H1 (cell line): ENCODE data around the gene AK5. TPM values are rescaled to one million over a fixed set of nuclear protein-coding genes. Genes with fewer than 3 reads are reported as not detected.

ENCODE experiments used
- CTCF ChIA-PET: fragments of 300-600 bp; sonication (Branson Sonifier 250); formaldehyde crosslinking; loops from one replicate; lab custom pipeline; 2021; ENCODE audit not compliant: partially characterized antibody; lab: Charles Lee
- POLR2A ChIA-PET: fragments of 300-600 bp; sonication (Branson Sonifier 250); formaldehyde crosslinking; loops from one replicate; lab custom pipeline; 2021; ENCODE audit warnings: inconsistent platforms; ENCODE audit not compliant: partially characterized antibody; lab: Charles Lee
- DNase-seq, 2 experiments: peaks; one replicate each; pipeline versions ENCODE4 v3.0.0 to v3.0.0-alpha.2; 2010 to 2022; ENCODE audit warnings: low spot score in 2 of 2, low read depth in 1 of 2, mixed read lengths in 1 of 2
- FAIRE-seq: peaks from 2 replicates; lab custom pipeline; 2011; peaks lifted over from hg19 to GRCh38; lab: Jason Lieb, UNC
- H2AFZ ChIP-seq: 2 replicates; pipeline ENCODE4 v1.8.1; 2012; ENCODE audit warnings: low read length, inconsistent platforms
- H2AK5ac ChIP-seq: 2 replicates; pipeline ENCODE4 v1.6.1; 2013; ENCODE audit warnings: low read depth, low read length
- H2BK120ac ChIP-seq: replicated peaks from 2 replicates; pipeline ENCODE3; 2013; ENCODE audit warnings: low read depth, low read length, inconsistent platforms
- H2BK12ac ChIP-seq: 2 replicates; pipeline ENCODE4 v1.6.1; 2013; ENCODE audit warnings: low read depth, low read length
- H2BK15ac ChIP-seq: 2 replicates; pipeline ENCODE4 v1.6.1; 2013; ENCODE audit warnings: low read length
- H2BK20ac ChIP-seq: 2 replicates; pipeline ENCODE4 v1.6.1; 2013; ENCODE audit warnings: low read length
- H2BK5ac ChIP-seq: 2 replicates; pipeline ENCODE4 v1.6.1; 2013; ENCODE audit warnings: low read depth, low read length
- H3K14ac ChIP-seq: 2 replicates; pipeline ENCODE4 v1.6.1; 2013; ENCODE audit warnings: inconsistent platforms; ENCODE audit not compliant: insufficient read length
- H3K18ac ChIP-seq: 2 replicates; pipeline ENCODE4 v1.6.1; 2013; ENCODE audit warnings: low read length; ENCODE audit errors: extremely low read depth
- H3K23ac ChIP-seq: 2 replicates; pipeline ENCODE4 v1.6.1; 2013; ENCODE audit warnings: inconsistent platforms; ENCODE audit not compliant: insufficient read length
- H3K23me2 ChIP-seq: 2 replicates; pipeline ENCODE4 v1.6.1; 2013; ENCODE audit warnings: low read depth, low read length
- H3K27ac ChIP-seq: 2 replicates; pipeline ENCODE4 v1.6.1; 2011; ENCODE audit warnings: low read depth, low read length, inconsistent platforms
- H3K27me3 ChIP-seq, 4 experiments: replicated peaks in 1 of 4; 1 replicate in 1 of 4; 2 replicates in 3 of 4; pipeline versions ENCODE4 v1.6.1 to v1.8.1; 2011 to 2013; ENCODE audit warnings: low read length in 3 of 4, mild to moderate bottlenecking in 3 of 4, inconsistent platforms in 2 of 4, mixed read lengths in 2 of 4, moderate library complexity in 1 of 4; ENCODE audit not compliant: control insufficient read depth in 3 of 4, insufficient read depth in 3 of 4; ENCODE audit errors: extremely low read depth in 1 of 4
- H3K36me3 ChIP-seq, 4 experiments: 2 replicates each; pipeline versions ENCODE4 v1.6.1 to v1.8.1; 2011 to 2013; ENCODE audit warnings: mild to moderate bottlenecking in 4 of 4, low read length in 3 of 4, moderate library complexity in 2 of 4, control low read depth in 1 of 4, inconsistent platforms in 1 of 4; ENCODE audit not compliant: insufficient read depth in 4 of 4, control insufficient read depth in 2 of 4
- H3K4ac ChIP-seq: replicated peaks from 2 replicates; pipeline ENCODE3; 2013; ENCODE audit warnings: low read length, low read depth, mixed read lengths, inconsistent platforms; ENCODE audit not compliant: insufficient read length
- H3K4me1 ChIP-seq, 4 experiments: replicated peaks in 1 of 4; 1 replicate in 1 of 4; 2 replicates in 3 of 4; pipeline versions ENCODE4 v1.6.1 to v1.8.1; 2011 to 2013; ENCODE audit warnings: low read length in 3 of 4, inconsistent platforms in 2 of 4, mixed read lengths in 1 of 4; ENCODE audit not compliant: insufficient read depth in 4 of 4, control insufficient read depth in 3 of 4
- H3K4me2 ChIP-seq, 2 experiments: 2 replicates each; pipeline versions ENCODE4 v1.6.1 to v1.8.1; 2011 to 2013; ENCODE audit warnings: low read depth in 2 of 2, low read length in 2 of 2, control low read depth in 1 of 2, inconsistent platforms in 1 of 2, mild to moderate bottlenecking in 1 of 2; ENCODE audit not compliant: insufficient read depth in 1 of 2
- H3K4me3 ChIP-seq, 4 experiments: fragments of 200-600, 300-600 bp in 1 of 4; sonication (generic), shearing (Covaris generic), sonication (Bioruptor Twin) in 1 of 4; 2 replicates each; pipeline versions ENCODE4 v1.5.1 to v1.8.1; 2011 to 2016; ENCODE audit warnings: low read length in 4 of 4, low read depth in 3 of 4, control low read depth in 2 of 4, inconsistent platforms in 2 of 4, mild to moderate bottlenecking in 2 of 4, mixed read lengths in 1 of 4, moderate library complexity in 1 of 4; ENCODE audit not compliant: insufficient read depth in 2 of 4; ENCODE audit errors: extremely low read depth in 1 of 4
- H3K56ac ChIP-seq: replicated peaks from 2 replicates; pipeline ENCODE3; 2013; ENCODE audit warnings: low read depth, mild to moderate bottlenecking, mixed read lengths, low read length, inconsistent platforms; ENCODE audit not compliant: insufficient read length
- H3K79me1 ChIP-seq: 2 replicates; pipeline ENCODE4 v1.6.1; 2013; ENCODE audit warnings: low read depth, low read length, control low read depth
- H3K79me2 ChIP-seq, 2 experiments: 2 replicates each; pipeline versions ENCODE4 v1.6.1 to v1.8.1; 2012 to 2013; ENCODE audit warnings: low read length in 2 of 2, mild to moderate bottlenecking in 2 of 2, inconsistent platforms in 1 of 2; ENCODE audit not compliant: insufficient read depth in 2 of 2, control insufficient read depth in 1 of 2
- H3K9ac ChIP-seq, 4 experiments: replicated peaks in 1 of 4; 1 replicate in 1 of 4; 2 replicates in 3 of 4; pipeline versions ENCODE4 v1.6.1 to v1.8.1; 2011 to 2013; ENCODE audit warnings: low read depth in 3 of 4, low read length in 3 of 4, control low read depth in 2 of 4, mild to moderate bottlenecking in 2 of 4, moderate library complexity in 2 of 4, inconsistent platforms in 1 of 4; ENCODE audit errors: extremely low read depth in 1 of 4
- H3K9me3 ChIP-seq, 2 experiments: 2 replicates each; pipeline versions ENCODE4 v1.6.1 to v1.8.1; 2012 to 2013; ENCODE audit warnings: mild to moderate bottlenecking in 2 of 2, moderate library complexity in 2 of 2, control low read depth in 1 of 2, inconsistent platforms in 1 of 2, low read depth in 1 of 2, low read length in 1 of 2, mixed read lengths in 1 of 2; ENCODE audit not compliant: insufficient read depth in 2 of 2
- H4K20me1 ChIP-seq, 2 experiments: replicated peaks in 1 of 2; 2 replicates each; pipeline versions ENCODE3 to v1.8.1; 2011 to 2013; ENCODE audit warnings: inconsistent platforms in 2 of 2, low read length in 2 of 2, mild to moderate bottlenecking in 1 of 2; ENCODE audit not compliant: insufficient read depth in 2 of 2, control insufficient read depth in 1 of 2
- H4K5ac ChIP-seq: 2 replicates; pipeline ENCODE4 v1.6.1; 2013; ENCODE audit warnings: low read length, low read depth, mixed read lengths, inconsistent platforms; ENCODE audit not compliant: insufficient read length
- H4K8ac ChIP-seq: 2 replicates; pipeline ENCODE4 v1.8.0; 2013; ENCODE audit warnings: mild to moderate bottlenecking, moderate library complexity, low read length, inconsistent platforms; ENCODE audit not compliant: insufficient read depth; ENCODE audit errors: extremely low read depth
- H4K91ac ChIP-seq: replicated peaks from 2 replicates; pipeline ENCODE3; 2013; ENCODE audit warnings: low read length, mixed read lengths, inconsistent platforms; ENCODE audit not compliant: insufficient read length
- BACH1 ChIP-seq: IDR thresholded peaks from 2 replicates; pipeline ENCODE4 v1.6.1; 2012; ENCODE audit warnings: low read length, improper control_type of control experiment
- CREB1 ChIP-seq: IDR thresholded peaks from 2 replicates; pipeline ENCODE4 v1.6.1; 2012; ENCODE audit warnings: inconsistent platforms
- EP300 ChIP-seq, 2 experiments: IDR thresholded peaks; 1 replicate in 1 of 2; 2 replicates in 1 of 2; pipeline ENCODE4 v1.6.1; 2011 to 2012; ENCODE audit warnings: low read depth in 2 of 2, low read length in 2 of 2, mild to moderate bottlenecking in 2 of 2, borderline replicate concordance in 1 of 2, inconsistent platforms in 1 of 2, moderate library complexity in 1 of 2
- POU5F1 ChIP-seq: IDR thresholded peaks from 2 replicates; pipeline ENCODE4 v1.6.1; 2011; ENCODE audit warnings: low read depth, mild to moderate bottlenecking, low read length, moderate library complexity
- SIN3A ChIP-seq, 2 experiments: IDR thresholded peaks in 1 of 2; conservative IDR thresholded peaks in 1 of 2; 2 replicates each; pipeline ENCODE4 v1.6.1; 2011 to 2012; ENCODE audit warnings: low read length in 2 of 2, improper control_type of control experiment in 1 of 2, low read depth in 1 of 2, mild to moderate bottlenecking in 1 of 2
- SP4 ChIP-seq: IDR thresholded peaks from 2 replicates; pipeline ENCODE4 v1.6.1; 2012; ENCODE audit warnings: low read length, inconsistent platforms
- WGBS, 2 experiments: shearing (Covaris generic) in 1 of 2; methylation state at CpG; one replicate each; pipeline versions ENCODE4 v1.1.6 to v1.1.7; 2013 to 2015; ENCODE audit warnings: low lambda C conversion rate in 2 of 2, mixed read lengths in 2 of 2, inconsistent platforms in 1 of 2, low coverage in 1 of 2, missing lambda C conversion rate in 1 of 2; ENCODE audit not compliant: insufficient replicate concordance in 2 of 2, insufficient coverage in 1 of 2, insufficient read length in 1 of 2; ENCODE audit errors: extremely low coverage in 1 of 2, missing lambda C conversion rate in 1 of 2; 5-methylcytosine and 5-hydroxymethylcytosine counted together
- polyA plus RNA-seq, 7 experiments: library from polyadenylated mRNA; depleted of rRNA in 3 of 7; stranded (reverse) in 5 of 7; unstranded in 2 of 7; fragments of >200 nt in 5 of 7; fragments of 200-250 nt in 2 of 7; gene quantifications; 1 replicate in 5 of 7; 2 replicates in 1 of 7; 4 replicates in 1 of 7; pipeline versions ENCODE4 v1.2.1 to v1.2.3, GENCODE V29; 2011 to 2013; ENCODE audit warnings: missing spikeins in 2 of 7, mixed read lengths in 2 of 7
- total RNA-seq: library from RNA; stranded (reverse); fragmentation: NEBNext Ultra II Directional; extraction: Animal tissue kit (Norgen Biotek cat#: 25700); gene quantifications from 2 replicates; pipeline ENCODE4 v1.2.1, GENCODE V29; 2021

Gene AK5
- total and polyA plus RNA-seq, 2 of the 8 experiments (the other 6 are each of a cell fraction or from before 2014, with no cell fraction given), result 2.0 to 7.1 TPM

- Histone ChIP-seq H3K18ac (no peak overlapping the region), H3K4me2 (no peak overlapping the region)
Measured at GRCh38 chr1:77438236-77438913, 156.6 kb downstream of the AK5 start.

More at GRCh38 chr1:77438236-77438913, 156.6 kb downstream of the AK5 start:
- Histone ChIP-seq H2AK5ac (no peak overlapping the region), H2BK5ac (no peak overlapping the region), H4K5ac (no peak overlapping the region), H3K56ac (no peak overlapping the region), H3K9ac (no peak overlapping the region), H3K4ac (no peak overlapping the region), H2BK12ac (no peak overlapping the region), H3K27ac (no peak overlapping the region), H3K36me3 (no peaks in the 10 kb centered on the region), H3K4me1 (no peaks in the 10 kb centered on the region), H3K79me2 (no peaks in the 10 kb centered on the region), H4K8ac (no peak overlapping the region), H4K91ac (no peak overlapping the region), H2BK120ac (no peak overlapping the region), H3K4me3 (no peak overlapping the region), H3K23ac (no peak overlapping the region), H2BK20ac (no peak overlapping the region), H3K14ac (no peak overlapping the region), H2BK15ac (no peak overlapping the region), H2AFZ (no peak overlapping the region), H4K20me1 (no peaks in the 10 kb centered on the region), H3K27me3 (no peaks in the 10 kb centered on the region), H3K79me1 (no peaks in the 10 kb centered on the region), H3K23me2 (no peaks in the 10 kb centered on the region), H3K9me3 (no peaks in the 10 kb centered on the region)
- ChIA-PET POLR2A (no interaction called here), CTCF (no interaction called here)
- DNase-seq (no peak), FAIRE-seq (no peak)
- 90% methylated on average over 4 of the region's 4 CpGs; no CpG with 5 or more reads in 1 of the 2 experiments for WGBS, 2 experiments
- TF ChIP-seq CREB1 (no peak), EP300 (IDR thresholded peaks at IDR 0.05; ENCODE audit: borderline replicate concordance in 1 of 2, low read depth in 2 of 2, low read length in 2 of 2) (no peak), SP4 (no peak), POU5F1 (no peak), SIN3A (conservative IDR thresholded peaks at IDR 0.05 in 1 of 2, IDR thresholded peaks at IDR 0.05 in 1 of 2; ENCODE audit: low read depth in 1 of 2, low read length in 2 of 2) (no peak), BACH1 (no peak)
